Pulmonary artery endothelial cell (primary cell): ENCODE data around the gene BMPR1B. TPM values are rescaled to one million over a fixed set of nuclear protein-coding genes. Genes with fewer than 3 reads are reported as not detected.
"Not testable (repeated sequence)": the region's sequence is repeated elsewhere in the genome, so short reads cannot be mapped to it uniquely, and the experiment has no call there.

Experiments used
- DNase-seq: peaks from one replicate; pipeline ENCODE4 v3.0.0-alpha.2; 2011; ENCODE audit warnings: low read depth, low spot score
- total RNA-seq: library from RNA; depleted of rRNA; stranded (reverse); fragments of >200 nt; gene quantifications from 2 replicates; pipeline ENCODE4 v1.2.3, GENCODE V29; 2014

The BMPR1B gene
- total RNA-seq, 1 donor from 2014 or later, result 0.13 TPM

- DNase-seq, result no peak
Measured at GRCh38 chr4:95129031-95129430, 371.3 kb downstream of the BMPR1B start.

DNA sequence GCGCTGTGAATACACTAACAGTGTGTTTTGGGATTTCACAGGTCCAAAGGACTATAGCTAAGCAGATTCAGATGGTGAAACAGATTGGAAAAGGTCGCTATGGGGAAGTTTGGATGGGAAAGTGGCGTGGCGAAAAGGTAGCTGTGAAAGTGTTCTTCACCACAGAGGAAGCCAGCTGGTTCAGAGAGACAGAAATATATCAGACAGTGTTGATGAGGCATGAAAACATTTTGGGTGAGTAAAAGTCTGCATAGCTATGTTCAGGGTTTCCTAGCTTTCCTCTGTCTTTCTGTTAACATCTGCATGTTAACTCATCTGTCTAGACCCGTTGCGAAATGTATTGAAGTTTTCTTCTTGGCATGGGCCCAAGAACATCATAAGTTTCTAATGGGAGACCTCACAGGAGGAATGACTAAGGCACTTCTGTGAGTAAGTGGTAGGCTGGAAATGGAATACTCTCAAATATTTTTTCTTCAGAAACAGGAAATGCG lies 372.1 kb downstream of the BMPR1B start:
- DNase-seq, result peak; percentile 85

DNA sequence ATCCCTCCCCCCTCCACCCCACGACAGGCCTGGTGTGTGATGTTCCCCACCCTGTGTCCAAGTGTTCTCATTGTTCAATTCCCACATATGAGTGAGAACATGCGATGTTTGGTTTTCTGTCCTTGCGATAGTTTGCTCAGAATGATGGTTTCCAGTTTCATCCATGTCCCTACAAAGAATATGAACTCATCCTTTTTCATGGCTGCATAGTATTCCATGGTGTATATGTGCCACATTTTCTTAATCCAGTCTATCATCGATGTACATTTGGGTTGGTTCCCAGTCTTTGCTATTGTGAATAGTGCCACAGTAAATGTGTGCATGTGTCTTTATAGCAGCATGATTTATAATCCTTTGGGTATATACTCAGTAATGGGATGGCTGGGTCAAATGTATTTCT lies 376.3 kb downstream of the BMPR1B start:
- not testable (repeated sequence) for DNase-seq

- not testable (repeated sequence) for DNase-seq
Measured at GRCh38 chr4:95139424-95139823, 381.7 kb downstream of the BMPR1B start.

DNA sequence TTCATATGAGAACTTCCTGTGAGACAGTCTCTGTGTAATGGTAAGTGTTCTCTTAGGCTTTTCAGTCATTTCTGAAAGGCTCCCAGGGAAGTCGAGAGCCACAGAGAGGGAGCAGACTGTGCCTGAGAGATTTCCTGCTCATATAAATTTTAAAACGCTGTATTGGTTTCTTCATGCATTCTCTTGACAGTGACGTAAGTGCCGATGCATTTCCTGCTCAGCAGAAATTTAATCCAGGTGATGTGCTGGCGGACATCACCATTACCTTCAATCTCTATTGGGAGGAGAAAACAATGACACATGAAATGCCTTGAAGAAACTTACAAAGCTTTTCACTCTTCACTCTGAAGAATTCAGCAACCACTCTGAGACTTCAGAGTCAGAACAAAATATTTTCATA lies 383.6 kb downstream of the BMPR1B start:
- DNase-seq, result no peak

- no peak for DNase-seq
Measured at GRCh38 chr4:95142932-95143331, 385.2 kb downstream of the BMPR1B start.

- DNase-seq, result no peak
Measured at GRCh38 chr4:95151255-95151654, 393.5 kb downstream of the BMPR1B start.

DNA sequence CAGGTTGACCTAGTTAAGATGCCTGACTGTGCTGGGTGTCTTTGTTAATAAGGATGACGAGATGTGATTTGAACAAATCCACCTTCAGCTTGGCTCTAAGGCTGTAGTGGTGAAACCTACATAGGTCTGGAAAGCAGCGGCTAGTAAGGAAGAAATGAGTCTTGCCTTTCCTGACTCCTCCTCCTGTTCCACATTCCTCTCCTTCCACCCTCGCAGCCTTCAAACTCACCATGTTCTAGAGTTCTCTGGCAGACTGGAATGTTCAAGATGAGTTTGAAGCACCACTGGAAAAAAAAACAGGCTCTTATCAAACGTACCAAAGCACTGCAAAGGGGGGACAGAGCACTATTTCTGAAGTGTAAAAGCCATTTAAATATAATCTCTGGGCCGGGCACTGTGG lies 395.4 kb downstream of the BMPR1B start:
- no peak for DNase-seq

DNA sequence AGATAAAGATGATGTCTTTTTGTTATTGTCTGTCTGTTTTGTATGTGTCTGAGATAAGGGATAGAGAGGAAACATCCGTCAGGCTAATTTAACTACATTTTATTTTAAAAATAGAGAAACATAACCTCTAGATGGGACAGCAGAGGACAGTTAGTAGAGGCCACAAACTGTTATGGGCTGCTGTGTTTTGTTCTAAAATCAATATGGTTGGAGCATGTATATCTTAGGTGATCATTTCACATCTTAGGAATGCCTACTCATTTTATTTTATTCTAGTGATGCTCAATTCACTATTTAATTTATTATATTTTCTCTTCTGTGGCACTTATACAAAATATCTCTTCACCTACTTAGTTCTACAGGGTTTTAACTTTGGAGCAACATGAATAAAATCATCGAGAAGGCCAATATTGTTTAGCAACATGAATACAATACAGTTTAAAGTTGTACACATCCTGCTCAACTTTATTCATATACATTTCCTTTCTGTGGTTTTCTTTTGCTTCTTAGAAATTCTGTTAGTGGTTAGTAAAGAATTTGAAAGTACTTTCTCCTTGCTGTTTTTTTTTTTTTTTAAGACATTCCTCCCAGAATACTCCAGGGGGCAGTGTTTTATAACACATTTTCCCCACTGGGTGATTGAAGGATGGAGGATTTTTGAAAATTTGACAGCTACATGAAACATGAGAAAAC lies 398.1 kb downstream of the BMPR1B start:
- no peak for DNase-seq

- no peak for DNase-seq
Measured at GRCh38 chr4:95156452-95156765, 398.7 kb downstream of the BMPR1B start.

- DNase-seq, result no peak
Measured at GRCh38 chr4:95157596-95157995, 399.8 kb downstream of the BMPR1B start.

- DNase-seq, result no peak
Measured at GRCh38 chr4:95158045-95158444, 400.3 kb downstream of the BMPR1B start.

GRCh38 chr4:95158626-95159025 lies 400.9 kb downstream of the BMPR1B start:
- DNase-seq, result no peak

DNA sequence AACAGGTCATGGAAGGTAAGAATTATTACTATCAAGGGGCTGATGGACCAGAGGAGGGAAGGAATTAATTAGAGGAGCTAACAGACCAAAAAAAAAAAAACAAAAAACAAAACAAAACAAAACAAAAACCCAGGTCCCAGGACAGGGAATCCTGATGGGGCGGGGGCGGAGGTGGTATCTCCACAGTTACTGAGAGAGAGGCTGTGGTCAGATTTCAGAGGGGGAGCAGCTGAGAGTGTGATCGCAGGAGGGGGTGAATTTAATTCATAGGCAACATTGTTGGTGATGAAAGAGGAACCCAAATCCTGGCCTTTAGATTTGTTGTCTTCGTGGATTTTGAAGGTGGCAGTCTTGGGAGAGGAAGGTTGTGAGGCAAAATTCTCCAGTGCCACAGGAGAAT lies 401.6 kb downstream of the BMPR1B start:
- no peak for DNase-seq

DNA sequence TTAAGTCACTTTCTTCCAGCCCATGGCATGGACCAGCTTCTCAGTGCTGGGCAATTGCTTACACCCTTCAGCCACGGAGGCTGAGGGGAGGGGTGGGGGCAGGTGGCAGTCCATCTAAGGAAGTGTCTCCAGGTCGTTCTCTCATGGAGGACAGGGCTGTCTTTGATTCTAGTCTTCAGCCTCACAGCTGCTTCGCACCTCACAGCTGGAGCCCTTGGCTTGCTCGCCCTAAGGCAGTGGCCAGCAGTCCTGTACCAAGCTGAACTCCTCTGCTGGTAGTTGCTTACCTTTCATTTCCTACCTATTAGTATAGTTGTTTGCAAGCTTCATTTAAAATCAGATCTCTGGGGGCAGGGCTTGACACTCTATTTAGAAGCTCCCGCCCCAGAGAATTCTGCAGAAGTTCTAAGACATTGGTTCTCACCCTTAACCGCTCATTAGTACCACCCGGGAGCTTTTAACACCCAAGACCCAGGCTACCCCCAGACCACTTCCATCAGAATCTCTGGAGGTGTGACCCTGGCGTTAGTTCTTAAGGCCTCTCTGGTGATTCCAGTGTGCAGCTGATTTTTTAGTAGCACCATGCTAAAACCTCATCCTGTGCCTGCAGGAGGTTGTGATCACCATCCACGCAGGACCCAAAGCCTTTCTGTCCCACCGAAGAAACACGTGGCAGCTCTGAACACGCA lies 404.2 kb downstream of the BMPR1B start:
- DNase-seq, result no peak

DNA sequence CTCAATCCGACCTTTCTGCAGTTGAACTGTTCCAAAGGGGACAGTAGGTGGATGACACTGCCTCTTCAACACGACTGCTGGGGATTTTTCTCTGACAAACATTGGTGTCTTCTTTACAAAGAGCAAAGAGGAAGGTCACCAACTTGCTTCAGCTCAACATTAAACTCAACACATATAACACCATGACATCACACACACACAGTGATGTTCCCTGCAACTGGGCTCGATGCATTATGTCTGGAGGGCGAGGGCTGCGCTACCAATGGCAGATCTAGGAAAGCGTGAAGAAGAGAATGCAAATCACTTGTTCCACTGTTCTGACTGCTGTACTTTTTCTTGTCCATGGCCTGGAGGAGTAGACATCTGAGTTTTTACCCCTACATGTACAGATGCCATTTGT lies 405.1 kb downstream of the BMPR1B start:
- no peak for DNase-seq

- peak; percentile 27 for DNase-seq
Measured at GRCh38 chr4:95165926-95166524, 408.3 kb downstream of the BMPR1B start.

- DNase-seq, result no peak
Measured at GRCh38 chr4:95167805-95168204, 410.1 kb downstream of the BMPR1B start.

- DNase-seq, result no peak
Measured at GRCh38 chr4:95170176-95170575, 412.4 kb downstream of the BMPR1B start.

- DNase-seq, result not testable (repeated sequence)
Measured at GRCh38 chr4:95171377-95171776, 413.6 kb downstream of the BMPR1B start.

DNA sequence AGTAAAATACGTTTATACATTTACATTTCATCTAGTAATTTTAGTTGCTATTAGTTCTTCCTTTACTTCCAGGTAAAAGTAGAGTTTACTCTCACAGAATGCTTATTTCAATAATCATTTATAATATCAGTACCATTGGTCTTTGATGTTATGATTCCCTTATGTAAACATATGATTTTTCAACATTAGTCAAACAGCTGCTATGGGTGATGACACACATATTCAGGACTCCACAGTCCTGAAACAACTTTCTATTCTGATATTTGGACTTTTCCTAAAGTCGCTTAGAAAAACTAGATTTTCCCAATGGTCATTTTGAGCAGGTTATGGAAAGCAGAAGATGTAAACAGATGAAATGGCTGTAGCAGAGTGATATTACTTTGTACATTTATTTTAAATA lies 421.2 kb downstream of the BMPR1B start:
- no peak for DNase-seq

- no peak for DNase-seq
Measured at GRCh38 chr4:95180531-95181242, 422.9 kb downstream of the BMPR1B start.
